K562 (cell line): ENCODE data around the gene GKN1. TPM values are rescaled to one million over a fixed set of nuclear protein-coding genes. Genes with fewer than 3 reads are reported as not detected.

Source experiments
- ATAC-seq: fragments of 200-7000 bp; cut with Tn5 transposase; 3 replicates; pipeline ENCODE4 v1.9.1; 2020; ENCODE audit warnings: moderate library complexity
- BruUV-seq: library from RNA; stranded (reverse); fragments of 400-500 nt; replicated peaks from 2 replicates; lab custom pipeline; 2021; lab: Mats Ljungman, UMichigan
- CTCF ChIA-PET: fragments of 300-600 bp; formaldehyde crosslinking; extraction: SDS; loops from one replicate; lab custom pipeline; 2021; ENCODE audit warnings: low intra/inter-chr PET ratio; lab: Yijun Ruan, JAX
- POLR2A ChIA-PET: fragments of 300-600, 350-650 bp; sonication (Branson Sonifier 250); formaldehyde crosslinking; extraction: SDS; loops from one replicate; lab custom pipeline; 2021; ENCODE audit warnings: antibody characterized with exemption, inconsistent platforms; lab: Yijun Ruan, JAX
- DNase-seq, 4 experiments: peaks; one replicate each; pipeline versions ENCODE4 v3.0.0 to v3.0.0-alpha.2; 2011 to 2018; ENCODE audit warnings: low spot score in 3 of 4, mixed read lengths in 3 of 4; ENCODE audit errors: extremely low read depth in 1 of 4
- FAIRE-seq: peaks from 2 replicates; lab custom pipeline; 2011; peaks lifted over from hg19 to GRCh38; lab: Jason Lieb, UNC
- H2AFZ ChIP-seq: 2 replicates; pipeline ENCODE4 v1.6.0; 2011; ENCODE audit warnings: low read depth, low read length, control low read depth, inconsistent platforms
- H3K27ac ChIP-seq: fragments of 200-600 bp; 3 replicates; pipeline ENCODE4 v1.8.0; 2011; ENCODE audit warnings: low read depth, mild to moderate bottlenecking, control low read depth, inconsistent platforms, low read length, moderate library complexity, mixed read lengths; ENCODE audit errors: extremely low read depth
- H3K27me3 ChIP-seq, 2 experiments: fragments of 300-600 bp in 1 of 2; 2 replicates in 1 of 2; 3 replicates in 1 of 2; pipeline versions ENCODE4 v1.6.0 to v1.8.0; 2011; ENCODE audit warnings: inconsistent platforms in 2 of 2, low read length in 2 of 2, mild to moderate bottlenecking in 1 of 2, mixed read lengths in 1 of 2, moderate library complexity in 1 of 2; ENCODE audit not compliant: control insufficient read depth in 2 of 2, insufficient read depth in 2 of 2
- H3K36me3 ChIP-seq: fragments of 300-600 bp; 3 replicates; pipeline ENCODE4 v1.8.0; 2011; ENCODE audit warnings: mild to moderate bottlenecking, low read length, inconsistent platforms; ENCODE audit not compliant: control insufficient read depth, insufficient read depth
- H3K4me1 ChIP-seq, 2 experiments: fragments of 200-600 bp in 1 of 2; replicated peaks in 1 of 2; 2 replicates in 1 of 2; 3 replicates in 1 of 2; pipeline versions ENCODE4 v1.5.1 to v1.8.0; 2011; ENCODE audit warnings: inconsistent platforms in 2 of 2, low read length in 2 of 2, mild to moderate bottlenecking in 1 of 2, mixed read lengths in 1 of 2, moderate library complexity in 1 of 2; ENCODE audit not compliant: control insufficient read depth in 2 of 2, insufficient read depth in 2 of 2
- H3K4me2 ChIP-seq: 2 replicates; pipeline ENCODE4 v1.6.1; 2011; ENCODE audit warnings: low read length, control low read depth, inconsistent platforms, mixed read lengths; ENCODE audit not compliant: insufficient read depth
- H3K4me3 ChIP-seq: fragments of 200-600 bp; sonication (generic), shearing (Covaris generic); 2 replicates; pipeline ENCODE4 v1.5.1; 2016; ENCODE audit warnings: control low read depth, inconsistent platforms
- H3K79me2 ChIP-seq: fragments of 200-600 bp; 3 replicates; pipeline ENCODE4 v1.8.0; 2011; ENCODE audit warnings: low read length, inconsistent platforms; ENCODE audit not compliant: control insufficient read depth, insufficient read depth
- H3K9ac ChIP-seq, 2 experiments: 2 replicates each; pipeline versions ENCODE4 v1.6.0 to v1.6.1; 2011; ENCODE audit warnings: low read depth in 2 of 2, low read length in 2 of 2, control low read depth in 1 of 2, inconsistent platforms in 1 of 2, mild to moderate bottlenecking in 1 of 2, mixed read lengths in 1 of 2; ENCODE audit not compliant: insufficient read depth in 1 of 2
- H3K9me1 ChIP-seq: one replicate; pipeline ENCODE4 v1.6.0; 2011; ENCODE audit warnings: inconsistent platforms, mild to moderate bottlenecking, low read length, moderate library complexity; ENCODE audit not compliant: control insufficient read depth, insufficient read depth
- H3K9me3 ChIP-seq: replicated peaks from 2 replicates; pipeline ENCODE4 v1.5.1; 2011; ENCODE audit warnings: low read depth, low read length, inconsistent platforms; ENCODE audit not compliant: control insufficient read depth, insufficient read depth
- H4K20me1 ChIP-seq: replicated peaks from 2 replicates; pipeline ENCODE4 v1.6.1; 2011; ENCODE audit warnings: low read length, inconsistent platforms, mixed read lengths; ENCODE audit not compliant: control insufficient read depth, insufficient read depth
- DACH1 ChIP-seq: fragments of 450-650 bp; IDR thresholded peaks from 2 replicates; pipeline ENCODE4 v1.6.1; 2018; ENCODE audit not compliant: partially characterized antibody
- ELK1 ChIP-seq: sonication (generic); formaldehyde crosslinking; IDR thresholded peaks from 2 replicates; pipeline ENCODE4 v1.8.1; 2022; ENCODE audit warnings: missing genetic modification reagents
- GATA2 ChIP-seq: sonication (generic); formaldehyde crosslinking; IDR thresholded peaks from 2 replicates; pipeline ENCODE4 v1.4.0; 2020; ENCODE audit warnings: mild to moderate bottlenecking, missing genetic modification reagents
- GTF2F1 ChIP-seq: IDR thresholded peaks from 2 replicates; pipeline ENCODE4 v1.6.1; 2011; ENCODE audit warnings: low read depth, low read length, improper control_type of control experiment
- KHSRP ChIP-seq: fragments of 450-650 bp; IDR thresholded peaks from 2 replicates; pipeline ENCODE4 v1.6.1; 2017
- LARP7 ChIP-seq: fragments of 450-650 bp; IDR thresholded peaks from 2 replicates; pipeline ENCODE4 v1.6.1; 2016
- SLC30A9 ChIP-seq: fragments of 250-450 bp; sonication (Bioruptor Pico); IDR thresholded peaks from 2 replicates; pipeline ENCODE4 v1.8.0; 2022; ENCODE audit warnings: mild to moderate bottlenecking, moderate library complexity
- SRSF3 ChIP-seq: fragments of 200-400 bp; formaldehyde crosslinking; IDR thresholded peaks from 2 replicates; pipeline ENCODE4 v1.6.1; 2016; ENCODE audit warnings: mild to moderate bottlenecking, low read length, moderate library complexity; ENCODE audit not compliant: insufficient read depth
- ZBTB17 ChIP-seq: fragments of 450-650 bp; formaldehyde crosslinking; IDR thresholded peaks from 2 replicates; pipeline ENCODE4 v1.4.0; 2020; ENCODE audit warnings: mild to moderate bottlenecking
- ZNF3 ChIP-seq: fragments of 250-450 bp; sonication (Bioruptor Pico); IDR thresholded peaks from 2 replicates; pipeline ENCODE4 v1.5.0; 2021; ENCODE audit warnings: mild to moderate bottlenecking, moderate library complexity
- ZNF318 ChIP-seq, 2 experiments: fragments of 450-650 bp; IDR thresholded peaks; 2 replicates each; pipeline ENCODE4 v1.6.1; 2016; ENCODE audit warnings: mild to moderate bottlenecking in 2 of 2, borderline replicate concordance in 1 of 2, low read depth in 1 of 2, moderate library complexity in 1 of 2
- ZNF408 ChIP-seq: fragments of 250-450 bp; sonication (Bioruptor Pico); IDR thresholded peaks from 2 replicates; pipeline ENCODE4 v1.4.0; 2020; ENCODE audit warnings: low read depth, mild to moderate bottlenecking, moderate library complexity
- WGBS: fragments of 100-300 bp; shearing (Covaris generic); methylation state at CpG from one replicate; pipeline ENCODE4 v1.1.6; 2016; ENCODE audit warnings: low coverage, mixed read lengths; ENCODE audit not compliant: insufficient coverage; ENCODE audit errors: missing lambda C conversion rate; 5-methylcytosine and 5-hydroxymethylcytosine counted together
- in situ Hi-C: fragments of 300-500 bp; cut with MboI; formaldehyde crosslinking; loops from 4 replicates; pipeline ENCODE4 v1.15.0; 2018; ENCODE audit warnings: inconsistent platforms, mixed read lengths
- intact Hi-C: fragments of 100-400 bp; cut with micrococcal nuclease; formaldehyde crosslinking; loops from 2 replicates; pipeline ENCODE4 v1.14.2; 2022
- polyA plus RNA-seq, 8 experiments: library from polyadenylated mRNA; depleted of rRNA in 4 of 8; stranded (reverse) in 5 of 8; unstranded in 3 of 8; fragments of >200 nt; fragmentation: Nextera tagmentation in 2 of 8; fragmentation: Illumina TruSeq in 1 of 8; extraction: Ambion mirVana in 2 of 8; extraction: Trizol in 1 of 8; gene quantifications; 2 replicates each; pipeline versions ENCODE4 v1.2.1 to v1.2.3, GENCODE V29; 2011 to 2014; ENCODE audit warnings: inconsistent platforms in 1 of 8, missing spikeins in 1 of 8
- total RNA-seq, 7 experiments: library from RNA; depleted of rRNA in 6 of 7; stranded (reverse); fragments of >200 nt in 6 of 7; fragmentation: Illumina TruSeq in 2 of 7; extraction: Trizol in 2 of 7; gene quantifications; 2 replicates each; pipeline versions ENCODE4 v1.2.1 to v1.2.3, GENCODE V29; 2011 to 2021; ENCODE audit warnings: low replicate concordance in 1 of 7

Gene GKN1
- total and polyA plus RNA-seq, 9 of the 15 experiments (the other 6 are each of a cell fraction or from before 2014, with no cell fraction given), result not detected

GRCh38 chr2:69026691-69027459, 52.4 kb downstream of the GKN1 start:
- TF ChIP-seq ZBTB17 (CRISPR knock-in tag), result no peak
- TF ChIP-seq ZNF318 (IDR thresholded peaks at IDR 0.05; ENCODE audit: borderline replicate concordance in 1 of 2, low read depth in 1 of 2), result no peak
- no peak for TF ChIP-seq SLC30A9
- no peak for TF ChIP-seq ZNF408 (CRISPR knock-in tag)
- TF ChIP-seq GATA2 (CRISPR knock-in tag), result no peak
- TF ChIP-seq KHSRP, result no peak
- TF ChIP-seq GTF2F1, result no peak
- TF ChIP-seq ZNF3 (CRISPR knock-in tag), result no peak
- TF ChIP-seq SRSF3, result no peak
- TF ChIP-seq DACH1, result no peak
- TF ChIP-seq ELK1 (CRISPR knock-in tag), result no peak
- TF ChIP-seq LARP7, result no peak
- Histone ChIP-seq H3K4me2 (no peak overlapping the region), H4K20me1 (no peaks in the 10 kb centered on the region), H2AFZ (no peak overlapping the region), H3K27me3 (no peaks in the 10 kb centered on the region), H3K9me3 (no peaks in the 10 kb centered on the region), H3K9ac (no peak overlapping the region), H3K4me1 (no peaks in the 10 kb centered on the region), H3K9me1 (no peaks in the 10 kb centered on the region), H3K79me2 (no peaks in the 10 kb centered on the region), H3K27ac (no peak overlapping the region), H3K4me3 (no peak overlapping the region), H3K36me3 (no peaks in the 10 kb centered on the region)
- CTCF ChIA-PET, result interaction anchor here (0.7 to 1.1 kb wide), 2 partner anchors 274 to 280 kb away, joined by 4 to 5 read pairs; no protein-coding TSS in a partner anchor
- intact Hi-C loops (loop anchor here (1.0 to 10.0 kb wide), 4 partner anchors 178 to 688 kb away; no protein-coding TSS in a partner anchor), in situ Hi-C loops (loop anchor here (25.0 kb wide), 2 partner anchors 285 to 685 kb away; no protein-coding TSS in a partner anchor)
- no TSS peak for BruUV-seq
- POLR2A ChIA-PET, result no interaction called here
- DNase-seq (no peak), FAIRE-seq (no peak), ATAC-seq (no peak)
- WGBS, result 28% methylated on average over 13 of the region's 13 CpGs
